GM12878 (cell line): ENCODE results near the gene PFKFB3. TPM values are rescaled to one million over a fixed set of nuclear protein-coding genes. Genes with fewer than 3 reads are reported as not detected.

Source experiments
- ATAC-seq: fragments of 200-7000 bp; cut with Tn5 transposase; 3 replicates; pipeline ENCODE4 v1.9.1; 2020; ENCODE audit warnings: mild to moderate bottlenecking, moderate library complexity
- BruUV-seq: library from RNA; stranded (reverse); fragments of 400-500 nt; replicated peaks from 2 replicates; lab custom pipeline; 2021; lab: Mats Ljungman, UMichigan
- CTCF ChIA-PET: fragments of 300-600 bp; sonication (Branson Sonifier 250); formaldehyde crosslinking; extraction: SDS; loops from one replicate; lab custom pipeline; 2021; ENCODE audit warnings: inconsistent platforms; lab: Yijun Ruan, JAX
- POLR2A ChIA-PET: fragments of 350-600 bp; formaldehyde crosslinking; extraction: SDS; loops from one replicate; lab custom pipeline; 2021; ENCODE audit warnings: inconsistent platforms; lab: Charles Lee
- RAD21 ChIA-PET: fragments of 300-600 bp; sonication (Branson Sonifier 250); formaldehyde crosslinking; loops from one replicate; lab custom pipeline; 2023; ENCODE audit warnings: antibody characterized with exemption; ENCODE audit not compliant: unreplicated experiment; lab: Charles Lee
- SMC1A ChIA-PET: fragments of 300-600 bp; sonication (Branson Sonifier 250); formaldehyde crosslinking; loops from one replicate; lab custom pipeline; 2023; ENCODE audit not compliant: unreplicated experiment, uncharacterized antibody; lab: Charles Lee
- DNase-seq: peaks from one replicate; pipeline ENCODE4 v3.0.0-alpha.2; 2011; ENCODE audit warnings: low read depth, low spot score
- FAIRE-seq: peaks from 3 replicates; lab custom pipeline; 2011; peaks lifted over from hg19 to GRCh38; lab: Jason Lieb, UNC
- H2AFZ ChIP-seq: 2 replicates; pipeline ENCODE4 v1.6.0; 2011; ENCODE audit warnings: low read depth, low read length, control low read depth; ENCODE audit not compliant: control insufficient read depth
- H3K27ac ChIP-seq: 2 replicates; pipeline ENCODE4 v1.5.1; 2011; ENCODE audit warnings: control low read depth; ENCODE audit not compliant: control insufficient read depth, insufficient read depth
- H3K27me3 ChIP-seq, 2 experiments: replicated peaks in 1 of 2; 2 replicates each; pipeline versions ENCODE4 v1.6.0 to v1.6.1; 2011; ENCODE audit warnings: low read length in 1 of 2; ENCODE audit not compliant: control insufficient read depth in 2 of 2, insufficient read depth in 2 of 2
- H3K36me3 ChIP-seq, 2 experiments: 2 replicates each; pipeline ENCODE4 v1.5.1; 2011; ENCODE audit warnings: low read length in 1 of 2; ENCODE audit not compliant: control insufficient read depth in 2 of 2, insufficient read depth in 2 of 2
- H3K4me1 ChIP-seq: 2 replicates; pipeline ENCODE4 v1.6.1; 2011; ENCODE audit warnings: mild to moderate bottlenecking, low read length, moderate library complexity, mixed read lengths; ENCODE audit not compliant: control insufficient read depth, insufficient read depth
- H3K4me2 ChIP-seq: 2 replicates; pipeline ENCODE4 v1.6.0; 2011; ENCODE audit warnings: control low read depth; ENCODE audit not compliant: control insufficient read depth, insufficient read depth
- H3K4me3 ChIP-seq: fragments of 200-600 bp; sonication (generic); 2 replicates; pipeline ENCODE4 v1.5.1; 2016
- H3K79me2 ChIP-seq: 2 replicates; pipeline ENCODE4 v1.6.0; 2011; ENCODE audit warnings: low read length; ENCODE audit not compliant: control insufficient read depth, insufficient read depth
- H3K9ac ChIP-seq: 2 replicates; pipeline ENCODE4 v1.8.0; 2011; ENCODE audit warnings: low read length, control low read depth, mixed read lengths; ENCODE audit not compliant: control insufficient read depth, insufficient read depth
- H3K9me3 ChIP-seq: replicated peaks from 3 replicates; pipeline ENCODE4 v1.5.1; 2011; ENCODE audit warnings: mild to moderate bottlenecking, low read length; ENCODE audit not compliant: control insufficient read depth, insufficient read depth
- H4K20me1 ChIP-seq: 2 replicates; pipeline ENCODE4 v1.6.0; 2011; ENCODE audit not compliant: control insufficient read depth, insufficient read depth
- CHD1 ChIP-seq: IDR thresholded peaks from 2 replicates; pipeline ENCODE4 v1.6.1; 2012; ENCODE audit warnings: low read depth, low read length, improper control_type of control experiment
- CREM ChIP-seq: IDR thresholded peaks from 2 replicates; pipeline ENCODE4 v1.6.1; 2014; ENCODE audit warnings: antibody characterized with exemption, low read depth
- E2F4 ChIP-seq: IDR thresholded peaks from 2 replicates; pipeline ENCODE4 v1.6.1; 2012; ENCODE audit warnings: low read depth, low read length, improper control_type of control experiment
- E2F8 ChIP-seq: fragments of 450-650 bp; IDR thresholded peaks from 2 replicates; pipeline ENCODE4 v1.6.1; 2018; ENCODE audit warnings: mild to moderate bottlenecking, low read depth, moderate library complexity; ENCODE audit not compliant: partially characterized antibody
- EGR1 ChIP-seq, 2 experiments: IDR thresholded peaks; 1 replicate in 1 of 2; 2 replicates in 1 of 2; pipeline ENCODE4 v1.6.1; 2011 to 2012; ENCODE audit warnings: low read depth in 2 of 2, low read length in 2 of 2, borderline replicate concordance in 1 of 2, mild to moderate bottlenecking in 1 of 2, moderate library complexity in 1 of 2
- ETV6 ChIP-seq, 2 experiments: fragments of 450-650 bp in 1 of 2; IDR thresholded peaks in 1 of 2; conservative IDR thresholded peaks in 1 of 2; 2 replicates each; pipeline ENCODE4 v1.6.1; 2014; ENCODE audit warnings: antibody characterized with exemption in 1 of 2, borderline replicate concordance in 1 of 2, low read depth in 1 of 2, mild to moderate bottlenecking in 1 of 2, moderate library complexity in 1 of 2
- EZH2 ChIP-seq: IDR thresholded peaks from 2 replicates; pipeline ENCODE4 v1.6.1; 2012; ENCODE audit warnings: low read depth, mild to moderate bottlenecking, control low read depth, inconsistent platforms, low read length, borderline replicate concordance; ENCODE audit not compliant: control insufficient read depth
- GATAD2B ChIP-seq: fragments of 450-650 bp; conservative IDR thresholded peaks from 2 replicates; pipeline ENCODE4 v1.6.1; 2017; ENCODE audit warnings: low read depth, mild to moderate bottlenecking, moderate library complexity
- HDGF ChIP-seq: fragments of 450-650 bp; IDR thresholded peaks from 2 replicates; pipeline ENCODE4 v1.6.1; 2016; ENCODE audit warnings: antibody characterized with exemption
- JUNB ChIP-seq: IDR thresholded peaks from 2 replicates; pipeline ENCODE4 v1.6.1; 2016; ENCODE audit warnings: antibody characterized with exemption, mild to moderate bottlenecking
- MYB ChIP-seq: fragments of 150-350 bp; IDR thresholded peaks from 2 replicates; pipeline ENCODE4 v1.6.1; 2014; ENCODE audit warnings: mild to moderate bottlenecking, low read depth, low read length, borderline replicate concordance
- NFXL1 ChIP-seq: fragments of 450-650 bp; IDR thresholded peaks from 2 replicates; pipeline ENCODE4 v1.6.1; 2017; ENCODE audit warnings: antibody characterized with exemption, mild to moderate bottlenecking, borderline replicate concordance
- PBX3 ChIP-seq: IDR thresholded peaks from 2 replicates; pipeline ENCODE4 v1.6.1; 2011; ENCODE audit warnings: mild to moderate bottlenecking, low read depth, low read length, moderate library complexity; ENCODE audit not compliant: insufficient replicate concordance
- SMAD5 ChIP-seq: IDR thresholded peaks from 2 replicates; pipeline ENCODE4 v1.6.1; 2016; ENCODE audit warnings: antibody characterized with exemption, low read depth
- SUZ12 ChIP-seq: fragments of 200-600 bp; sonication (generic); IDR thresholded peaks from one replicate; pipeline ENCODE4 v1.6.1; 2018; ENCODE audit warnings: antibody characterized with exemption, mild to moderate bottlenecking; ENCODE audit not compliant: unreplicated experiment
- TAF1 ChIP-seq: IDR thresholded peaks from 2 replicates; pipeline ENCODE4 v1.6.1; 2011; ENCODE audit warnings: mild to moderate bottlenecking, low read depth, low read length, borderline replicate concordance
- TCF7 ChIP-seq: IDR thresholded peaks from 2 replicates; pipeline ENCODE4 v1.6.1; 2014; ENCODE audit warnings: antibody characterized with exemption, borderline replicate concordance
- WRNIP1 ChIP-seq: IDR thresholded peaks from 2 replicates; pipeline ENCODE4 v1.6.1; 2011; ENCODE audit warnings: low read depth, low read length, improper control_type of control experiment, borderline replicate concordance
- ZBED1 ChIP-seq: IDR thresholded peaks from 2 replicates; pipeline ENCODE4 v1.6.1; 2016; ENCODE audit warnings: borderline replicate concordance
- ZSCAN29 ChIP-seq: fragments of 450-650 bp; IDR thresholded peaks from 2 replicates; pipeline ENCODE4 v1.6.1; 2017; ENCODE audit warnings: mild to moderate bottlenecking, moderate library complexity
- WGBS: methylation state at CpG from one replicate; pipeline ENCODE4 v1.1.6; 2016; ENCODE audit warnings: low lambda C conversion rate; ENCODE audit not compliant: insufficient replicate concordance, insufficient coverage; ENCODE audit errors: missing lambda C conversion rate; 5-methylcytosine and 5-hydroxymethylcytosine counted together
- in situ Hi-C: fragments of 300-500 bp; cut with MboI; formaldehyde crosslinking; loops from 9 replicates; pipeline ENCODE4 v1.14.3; 2018; ENCODE audit warnings: mixed read lengths
- intact Hi-C: fragments of 100-400 bp; cut with micrococcal nuclease; formaldehyde crosslinking; loops from one replicate; pipeline ENCODE4 v1.14.2; 2022; ENCODE audit not compliant: unreplicated experiment
- polyA plus RNA-seq, 11 experiments: library from polyadenylated mRNA; depleted of rRNA in 4 of 11; unstranded in 6 of 11; stranded (reverse) in 5 of 11; fragments of >200 nt; fragmentation: Nextera tagmentation in 4 of 11; fragmentation: Illumina TruSeq in 1 of 11; extraction: Ambion mirVana in 4 of 11; extraction: Trizol in 1 of 11; gene quantifications; 1 replicate in 1 of 11; 2 replicates in 10 of 11; pipeline versions ENCODE4 v1.2.1 to v1.2.3, GENCODE V29; 2011 to 2016; ENCODE audit warnings: inconsistent platforms in 2 of 11, missing spikeins in 2 of 11, low read depth in 1 of 11
- total RNA-seq, 4 experiments: library from RNA; depleted of rRNA in 3 of 4; stranded (reverse); fragments of >200 nt in 3 of 4; fragmentation: Illumina TruSeq in 1 of 4; extraction: Trizol in 1 of 4; gene quantifications; 2 replicates each; pipeline versions ENCODE4 v1.2.1 to v1.2.3, GENCODE V29; 2013 to 2021

PFKFB3 gene
- total and polyA plus RNA-seq, 10 of the 15 experiments (the other 5 are each of a cell fraction or from before 2014, with no cell fraction given) = 1.6 to 46.7 (median 13.7) TPM

- no peak for DNase-seq
- POLR2A ChIA-PET = interaction anchor here (1.8 kb wide), 1 partner anchor 20 kb away, joined by 7 read pairs; no protein-coding TSS in a partner anchor
- H3K9me3 ChIP-seq = no peaks in the 10 kb centered on the region; the same call in 1 of the 3 replicates
- TF ChIP-seq ETV6 (conservative IDR thresholded peaks at IDR 0.05 in 1 of 2, IDR thresholded peaks at IDR 0.05 in 1 of 2; ENCODE audit: borderline replicate concordance in 1 of 2, low read depth in 1 of 2) (no peak), E2F4 (no peak), SUZ12 (no peak), GATAD2B (no peak), ZSCAN29 (no peak), E2F8 (no peak), MYB (no peak), CHD1 (no peak), SMAD5 (no peak), EZH2 (no peak), NFXL1 (no peak), PBX3 (no peak), TCF7 (no peak), EGR1 (IDR thresholded peaks at IDR 0.05; ENCODE audit: borderline replicate concordance in 1 of 2, low read depth in 2 of 2, low read length in 2 of 2) (no peak), TAF1 (no peak), CREM (no peak), ZBED1 (no peak), WRNIP1 (no peak), JUNB (no peak), HDGF (no peak)
- TF ChIP-seq, all 136 proteins: peak for 0
- Histone ChIP-seq H3K79me2 (no peaks in the 10 kb centered on the region), H4K20me1 (no peaks in the 10 kb centered on the region), H3K27ac (no peak overlapping the region), H3K4me3 (no peak overlapping the region), H3K36me3 (no peaks in the 10 kb centered on the region), H3K9ac (no peak overlapping the region), H3K27me3 (no peaks in the 10 kb centered on the region), H3K4me1 (no peaks in the 10 kb centered on the region), H2AFZ (no peak overlapping the region), H3K4me2 (no peak overlapping the region)
- intact Hi-C loops (no loop called here), in situ Hi-C loops (no loop called here)
- ChIA-PET RAD21 (interaction anchor here (1.2 kb wide), 1 partner anchor 40 kb away, joined by 5 read pairs; no protein-coding TSS in a partner anchor), CTCF (interaction anchor here (2.3 kb wide), 1 partner anchor 53 kb away, joined by 8 read pairs; the partner anchor contains the start of gene PFKFB3), SMC1A (interaction anchor here (1.2 to 1.6 kb wide), 4 partner anchors 10 to 53 kb away, joined by 4 to 8 read pairs (median 4); partner anchors contain the start of gene PFKFB3)
- BruUV-seq = no TSS peak
- FAIRE-seq (no peak), ATAC-seq (no peak)
- WGBS = 68% methylated on average over 19 of the region's 19 CpGs
Measured at GRCh38 chr10:6255548-6256061, 52.9 kb downstream of the PFKFB3 start.
